ENCODE data around the gene TAS2R31. TPM values are rescaled to one million over a fixed set of nuclear protein-coding genes. Genes with fewer than 3 reads are reported as not detected.

TAS2R31 gene
- 1.1 and 1.2 TPM in 2 replicates for total RNA-seq (2014; rRNA removed; shearing (Covaris generic))

DNA sequence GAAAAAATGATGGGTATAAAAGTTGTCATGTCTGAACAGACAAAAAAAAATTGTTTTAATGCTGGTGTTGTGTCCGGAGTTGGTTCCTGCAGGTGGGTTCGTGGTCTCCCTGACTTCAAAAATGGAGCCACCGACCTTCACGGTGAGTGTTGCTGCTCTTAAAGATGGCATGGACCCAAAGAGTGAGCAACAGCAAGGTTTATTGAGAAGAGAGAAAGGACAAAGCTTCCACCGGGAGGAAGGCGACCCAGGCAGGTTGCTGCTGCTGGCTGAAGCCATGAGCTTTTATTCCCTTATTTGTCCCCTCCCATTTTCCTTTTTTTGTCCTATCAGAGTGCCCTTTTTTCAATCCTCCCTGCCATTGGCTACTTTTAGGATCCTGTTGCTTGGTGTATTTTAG, at the start of gene TAS2R31:
TAS2R31 (minus strand) TSS at position 101 of the 400 bp plus-strand sequence; CDS start at position 29, 72 bp downstream.

DNA sequence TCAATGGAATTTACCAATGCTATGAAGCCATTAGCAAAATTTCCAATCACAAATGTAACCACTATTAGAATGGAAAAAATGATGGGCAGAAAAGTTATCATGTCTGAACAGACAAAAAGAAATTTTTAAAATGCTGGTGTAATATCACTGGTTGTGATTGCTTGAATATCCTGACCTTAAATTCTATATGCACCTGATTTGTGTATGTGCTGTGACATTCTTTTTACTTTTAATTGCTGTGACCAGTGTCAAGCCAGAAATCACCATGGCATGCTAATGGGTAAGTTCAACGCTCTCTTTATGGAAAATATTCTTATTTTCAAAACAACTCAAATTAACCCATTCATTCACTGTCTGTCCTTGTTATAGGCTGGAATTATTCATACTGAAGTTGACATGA, 31.0 kb upstream of the TAS2R31 start, which contains the start of gene TAS2R46:
TAS2R46 (minus strand) TSS at position 101 of the 400 bp plus-strand sequence; CDS start at position 101, 0 bp downstream.

GRCh38 chr12:11022520-11022919, 8.7 kb downstream of the TAS2R31 start, which contains the start of gene TAS2R19:
Gene TAS2R19 (minus strand): TSS chr12:11022620. CDS start chr12:11022571, 49 bp downstream.

DNA sequence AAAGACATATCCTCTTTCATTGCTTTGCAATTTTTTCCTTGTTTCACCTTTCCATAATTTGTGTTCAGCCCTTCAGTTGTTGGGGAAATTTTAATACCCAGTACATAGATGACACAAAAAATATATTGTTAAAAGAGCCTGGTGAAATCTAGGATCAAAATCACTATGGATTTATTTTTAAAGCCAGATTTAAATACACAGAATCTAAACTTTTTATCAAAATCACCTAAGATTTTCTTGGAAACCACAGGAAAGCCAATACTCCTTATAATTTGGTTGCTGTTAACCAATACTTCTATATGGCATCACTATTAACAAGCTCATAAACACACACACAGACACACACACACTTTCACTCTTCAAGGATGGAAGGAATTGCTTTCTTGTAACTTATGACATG, 33.0 kb downstream of the TAS2R31 start, which contains the start of gene TAS2R20:
TAS2R20 (minus strand) TSS at position 101 of the 400 bp plus-strand sequence. CDS start 429 bp downstream, outside the sequence.

DNA sequence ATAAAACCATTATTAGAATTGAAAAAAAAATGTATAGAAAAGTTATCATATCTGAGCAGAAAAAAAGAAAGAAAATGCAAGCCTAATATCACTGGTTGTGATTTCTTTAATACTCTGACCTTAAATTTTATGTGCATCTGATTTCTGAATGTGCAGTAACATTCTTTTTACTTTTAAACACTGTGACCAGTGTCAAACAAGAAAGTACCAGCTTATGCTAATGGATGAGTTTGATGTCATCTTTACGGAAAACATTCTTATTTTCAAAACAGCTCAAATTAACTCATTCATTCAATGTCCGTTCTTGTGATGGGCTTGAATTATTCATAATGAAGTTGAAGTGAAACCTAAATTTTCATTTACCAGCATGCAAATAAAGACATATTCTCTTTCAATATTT, 44.4 kb downstream of the TAS2R31 start, which contains the start of gene TAS2R50:
TAS2R50 (minus strand) TSS at position 101 of the 400 bp plus-strand sequence; CDS start at position 49, 52 bp downstream.

Other genes starting within 250 kb of the TAS2R31 start
- gene TAS2R7, start 228.8 kb downstream of the TAS2R31 start, total RNA-seq (2014; rRNA removed; shearing (Covaris generic)) = not detected in 2 replicates
- gene TAS2R8, start 224.1 kb downstream of the TAS2R31 start, total RNA-seq (2014; rRNA removed; shearing (Covaris generic)) = not detected in 2 replicates
- gene TAS2R9, start 221.2 kb downstream of the TAS2R31 start, total RNA-seq (2014; rRNA removed; shearing (Covaris generic)) = not detected in 2 replicates
- gene TAS2R10, start 205.0 kb downstream of the TAS2R31 start, total RNA-seq (2014; rRNA removed; shearing (Covaris generic)) = 0.75 TPM in 1 of 2 replicates, not detected in the other
- 9.5 and 14.6 TPM in 2 replicates for gene PRR4, start 181.9 kb downstream of the TAS2R31 start, total RNA-seq (2014; rRNA removed; shearing (Covaris generic))
- 6.1 and 15.7 TPM in 2 replicates for gene PRH1, start 147.2 kb downstream of the TAS2R31 start, total RNA-seq (2014; rRNA removed; shearing (Covaris generic))
- 0.24 and 0.79 TPM in 2 replicates for gene TAS2R13, start 121.8 kb downstream of the TAS2R31 start, total RNA-seq (2014; rRNA removed; shearing (Covaris generic))
- gene PRH2, start 102.2 kb downstream of the TAS2R31 start, total RNA-seq (2014; rRNA removed; shearing (Covaris generic)) = 0.91 and 0.98 TPM in 2 replicates
- 1.5 and 2.2 TPM in 2 replicates for gene TAS2R14, start 92.1 kb downstream of the TAS2R31 start, total RNA-seq (2014; rRNA removed; shearing (Covaris generic))
- 0.48 and 0.87 TPM in 2 replicates for gene TAS2R50, start 44.5 kb downstream of the TAS2R31 start, total RNA-seq (2014; rRNA removed; shearing (Covaris generic))
- gene TAS2R20, start 33.1 kb downstream of the TAS2R31 start, total RNA-seq (2014; rRNA removed; shearing (Covaris generic)) = 0.24 and 0.91 TPM in 2 replicates
- gene TAS2R19, start 8.8 kb downstream of the TAS2R31 start, total RNA-seq (2014; rRNA removed; shearing (Covaris generic)) = 1.5 and 3.2 TPM in 2 replicates
- 0.38 and 0.61 TPM in 2 replicates for gene TAS2R46, start 30.9 kb upstream of the TAS2R31 start, total RNA-seq (2014; rRNA removed; shearing (Covaris generic))
- gene TAS2R43, start 60.9 kb upstream of the TAS2R31 start, total RNA-seq (2014; rRNA removed; shearing (Covaris generic)) = not detected in 2 replicates
- 2.4 and 3.0 TPM in 2 replicates for gene TAS2R30, start 103.2 kb upstream of the TAS2R31 start, total RNA-seq (2014; rRNA removed; shearing (Covaris generic))
- gene SMIM10L1, start 139.8 kb upstream of the TAS2R31 start, total RNA-seq (2014; rRNA removed; shearing (Covaris generic)) = 15.3 and 16.5 TPM in 2 replicates
- not detected in 2 replicates for gene TAS2R42, start 155.5 kb upstream of the TAS2R31 start, total RNA-seq (2014; rRNA removed; shearing (Covaris generic))
- gene PRB3, start 238.3 kb upstream of the TAS2R31 start, total RNA-seq (2014; rRNA removed; shearing (Covaris generic)) = not detected in 2 replicates

All from A375 (cell line).